Colonic mucosa (tissue), 4 donors: ENCODE results near the gene SSTR3. TPM values are rescaled to one million over a fixed set of nuclear protein-coding genes. Genes with fewer than 3 reads are reported as not detected.
A peak's percentile ranks its signal among the peaks of the same experiment; 100 is the strongest.

ENCODE experiments used
- DNase-seq: peaks from one replicate; pipeline ENCODE4 v3.0.0-alpha.2; 2020
- H3K27ac ChIP-seq: fragments of 200-600 bp; one replicate; pipeline ENCODE4 v1.8.0; 2021
- H3K27me3 ChIP-seq: fragments of 200-600 bp; one replicate; pipeline ENCODE4 v1.8.0; 2021
- H3K36me3 ChIP-seq: fragments of 200-600 bp; one replicate; pipeline ENCODE4 v1.8.0; 2021
- H3K4me1 ChIP-seq: fragments of 200-600 bp; one replicate; pipeline ENCODE4 v1.8.0; 2021; ENCODE audit warnings: mild to moderate bottlenecking
- H3K4me3 ChIP-seq: fragments of 200-600 bp; one replicate; pipeline ENCODE4 v1.8.0; 2021
- H3K9ac ChIP-seq, 2 donors: one replicate each; pipeline ENCODE4 v1.7.0; 2013; ENCODE audit warnings: control low read depth in 2 of 2, low read depth in 2 of 2, low read length in 2 of 2
- H3K9me3 ChIP-seq: fragments of 200-600 bp; one replicate; pipeline ENCODE4 v1.8.0; 2021
- intact Hi-C: fragments of 100-400 bp; cut with DNase I; formaldehyde crosslinking; loops from one replicate; pipeline ENCODE4 v1.14.1; 2022
- total RNA-seq, 2 donors: library from RNA; stranded (reverse); fragmentation: NEBNext Ultra II Directional in 1 of 2; extraction: Animal tissue kit (Norgen Biotek cat#: 25700) in 1 of 2; gene quantifications; one replicate each; pipeline ENCODE4 v1.2.1, GENCODE V29; 2021
- TF ChIP-seq, protein P1 (sequence below): fragments of 200-600 bp; IDR thresholded peaks from one replicate; pipeline ENCODE4 v1.8.0; 2022; ENCODE audit warnings: antibody characterized with exemption, mild to moderate bottlenecking
- donor health status: healthy.
- donor health status: DM: no; HTN: no; CAD: no.
- donor health status: DM: no; HTN: no; CAD: no.

Gene SSTR3
- total RNA-seq, 2 donors from 2014 or later, result 0.12 TPM; not detected in 1

DNA sequence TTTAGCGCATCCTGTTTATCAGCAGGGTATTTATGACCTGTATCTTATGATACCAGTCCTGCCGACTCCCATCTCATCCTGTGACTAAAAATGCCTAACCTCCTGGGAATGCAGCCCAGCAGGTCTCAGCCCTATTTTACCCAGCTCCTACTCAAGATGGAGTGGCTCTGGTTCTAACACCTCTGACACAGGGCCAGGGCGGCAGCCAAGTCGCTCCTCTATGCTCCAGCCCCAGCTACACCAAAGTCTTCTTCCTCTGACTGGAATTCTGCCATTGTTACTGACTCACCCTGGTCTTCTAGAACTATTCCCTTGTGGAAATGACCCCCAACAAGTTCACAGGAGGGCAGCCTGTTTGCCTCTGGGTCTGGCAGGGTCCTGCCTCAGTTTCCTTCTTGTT, 16.4 kb downstream of the SSTR3 start:
- Histone ChIP-seq H3K4me1 (peaks cover 31% of the 10 kb centered on the region), H3K9me3 (no peaks in the 10 kb centered on the region), H3K4me3 (no peak overlapping the region), H3K9ac (peak overlapping the region in 1 of 2 donors; percentile 70), H3K36me3 (no peaks in the 10 kb centered on the region), H3K27ac (peak overlapping the region; percentile 82), H3K27me3 (no peaks in the 10 kb centered on the region)
- DNase-seq, result no peak
- intact Hi-C loops, result loop anchor here (5.0 kb wide), 1 partner anchor 119 kb away; no protein-coding TSS in a partner anchor
- TF ChIP-seq, protein P1, sequence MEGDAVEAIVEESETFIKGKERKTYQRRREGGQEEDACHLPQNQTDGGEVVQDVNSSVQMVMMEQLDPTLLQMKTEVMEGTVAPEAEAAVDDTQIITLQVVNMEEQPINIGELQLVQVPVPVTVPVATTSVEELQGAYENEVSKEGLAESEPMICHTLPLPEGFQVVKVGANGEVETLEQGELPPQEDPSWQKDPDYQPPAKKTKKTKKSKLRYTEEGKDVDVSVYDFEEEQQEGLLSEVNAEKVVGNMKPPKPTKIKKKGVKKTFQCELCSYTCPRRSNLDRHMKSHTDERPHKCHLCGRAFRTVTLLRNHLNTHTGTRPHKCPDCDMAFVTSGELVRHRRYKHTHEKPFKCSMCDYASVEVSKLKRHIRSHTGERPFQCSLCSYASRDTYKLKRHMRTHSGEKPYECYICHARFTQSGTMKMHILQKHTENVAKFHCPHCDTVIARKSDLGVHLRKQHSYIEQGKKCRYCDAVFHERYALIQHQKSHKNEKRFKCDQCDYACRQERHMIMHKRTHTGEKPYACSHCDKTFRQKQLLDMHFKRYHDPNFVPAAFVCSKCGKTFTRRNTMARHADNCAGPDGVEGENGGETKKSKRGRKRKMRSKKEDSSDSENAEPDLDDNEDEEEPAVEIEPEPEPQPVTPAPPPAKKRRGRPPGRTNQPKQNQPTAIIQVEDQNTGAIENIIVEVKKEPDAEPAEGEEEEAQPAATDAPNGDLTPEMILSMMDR, result no peak

DNA sequence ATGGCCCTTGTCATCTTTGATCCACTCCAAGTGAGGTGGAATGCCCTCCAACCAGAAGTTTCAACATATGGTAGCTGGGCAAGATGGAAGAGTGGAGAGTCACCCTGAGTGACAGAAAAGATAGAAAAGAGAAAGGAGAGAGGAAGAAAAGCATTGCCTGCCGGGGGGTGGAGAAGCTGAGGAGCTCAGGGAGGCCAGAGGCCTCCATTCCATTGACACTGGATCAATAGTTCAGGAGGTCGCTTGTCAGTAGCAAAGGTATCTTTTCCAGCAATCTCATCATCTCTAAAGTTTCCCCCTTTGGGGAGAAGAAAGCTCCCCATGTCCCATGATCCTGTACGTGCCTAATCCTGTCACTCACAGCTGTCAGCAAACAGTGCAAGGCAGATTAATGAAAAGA, 17.5 kb downstream of the SSTR3 start:
- no peak for DNase-seq
- Histone ChIP-seq H3K9me3 (no peaks in the 10 kb centered on the region), H3K36me3 (no peaks in the 10 kb centered on the region), H3K27ac (no peak overlapping the region), H3K4me3 (no peak overlapping the region), H3K9ac (no peak overlapping the region), H3K27me3 (no peaks in the 10 kb centered on the region), H3K4me1 (peaks cover 29% of the 10 kb centered on the region)
- TF ChIP-seq, protein P1, result no peak
- intact Hi-C loops, result loop anchor here (5.0 kb wide), 1 partner anchor 117 kb away; no protein-coding TSS in a partner anchor

DNA sequence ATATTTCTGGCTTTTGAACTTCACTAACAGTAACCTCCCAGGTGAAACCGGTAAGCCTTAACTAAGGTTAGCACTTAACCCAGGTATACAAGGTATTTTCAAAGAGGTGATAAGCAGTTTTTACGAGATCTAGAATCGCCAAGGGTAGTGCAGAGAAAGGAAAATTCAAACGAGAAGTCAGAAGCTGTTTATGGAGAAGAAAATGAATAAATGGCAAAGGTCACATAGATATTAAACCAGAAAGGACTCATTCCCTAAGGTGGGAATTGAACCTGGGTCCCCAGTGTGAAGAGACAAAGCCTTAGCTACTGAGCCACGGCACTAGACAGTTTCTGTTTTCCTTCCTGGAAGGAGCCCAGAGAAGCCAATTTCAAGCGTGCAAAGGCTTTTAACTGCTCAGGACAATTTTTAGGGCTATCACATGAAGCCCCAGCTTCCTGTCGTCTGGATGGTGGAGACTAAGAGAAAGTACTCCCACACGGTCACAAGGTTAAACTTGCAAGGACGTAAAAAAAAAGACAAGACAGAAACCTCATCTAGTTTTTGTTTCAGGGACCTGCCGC, 18.6 kb downstream of the SSTR3 start:
- TF ChIP-seq, protein P1, result no peak
- DNase-seq, result peak; percentile 75
- Histone ChIP-seq H3K36me3 (no peaks in the 10 kb centered on the region), H3K4me1 (peaks cover 26% of the 10 kb centered on the region), H3K9ac (peak overlapping the region in 1 of 2 donors; percentile 63), H3K27me3 (no peaks in the 10 kb centered on the region), H3K9me3 (no peaks in the 10 kb centered on the region), H3K4me3 (no peak overlapping the region), H3K27ac (peak overlapping the region; percentile 56)
- intact Hi-C loops, result no loop called here

- intact Hi-C loops, result no loop called here
- Histone ChIP-seq H3K27me3 (no peaks in the 10 kb centered on the region), H3K36me3 (no peaks in the 10 kb centered on the region), H3K9me3 (no peaks in the 10 kb centered on the region), H3K4me1 (peaks cover 25% of the 10 kb centered on the region), H3K27ac (peak overlapping the region; percentile 56), H3K9ac (peak overlapping the region in 1 of 2 donors; percentile 63), H3K4me3 (no peak overlapping the region)
- no peak for DNase-seq
- TF ChIP-seq, protein P1, result no peak
These were observed 19.5 kb downstream of the SSTR3 start for GRCh38 chr22:37192741-37193140.

GRCh38 chr22:37192204-37192603, 20.1 kb downstream of the SSTR3 start:
- H3K27me3 ChIP-seq, result no peaks in the 10 kb centered on the region
- H3K27ac ChIP-seq, result peak overlapping the region; percentile 56
- DNase-seq, result no peak
- H3K4me3 ChIP-seq, result no peak overlapping the region
- no peak overlapping the region for H3K9ac ChIP-seq
- intact Hi-C loops, result no loop called here
- H3K9me3 ChIP-seq, result no peaks in the 10 kb centered on the region
- no peaks in the 10 kb centered on the region for H3K36me3 ChIP-seq
- TF ChIP-seq, protein P1, result no peak
- peaks cover 21% of the 10 kb centered on the region for H3K4me1 ChIP-seq
